Activated CD4-positive, alpha-beta T cell treated with anti-CD3 and anti-CD28 coated beads, Interleukin-2, Interleukin-6, amounts not matched to agents 100 ng/mL and 50 ng/mL, durations not matched to agents 16 hours and 8 hours (primary cell): ENCODE measurements around the gene MIER2.
A peak's percentile ranks its signal among the peaks of the same experiment; 100 is the strongest.
"Not testable (repeated sequence)": the region's sequence is repeated elsewhere in the genome, so short reads cannot be mapped to it uniquely, and the experiment has no call there.

Source experiments
- DNase-seq: peaks from one replicate; pipeline ENCODE4 v3.0.0-alpha.2; 2020

The MIER2 gene, protein sequence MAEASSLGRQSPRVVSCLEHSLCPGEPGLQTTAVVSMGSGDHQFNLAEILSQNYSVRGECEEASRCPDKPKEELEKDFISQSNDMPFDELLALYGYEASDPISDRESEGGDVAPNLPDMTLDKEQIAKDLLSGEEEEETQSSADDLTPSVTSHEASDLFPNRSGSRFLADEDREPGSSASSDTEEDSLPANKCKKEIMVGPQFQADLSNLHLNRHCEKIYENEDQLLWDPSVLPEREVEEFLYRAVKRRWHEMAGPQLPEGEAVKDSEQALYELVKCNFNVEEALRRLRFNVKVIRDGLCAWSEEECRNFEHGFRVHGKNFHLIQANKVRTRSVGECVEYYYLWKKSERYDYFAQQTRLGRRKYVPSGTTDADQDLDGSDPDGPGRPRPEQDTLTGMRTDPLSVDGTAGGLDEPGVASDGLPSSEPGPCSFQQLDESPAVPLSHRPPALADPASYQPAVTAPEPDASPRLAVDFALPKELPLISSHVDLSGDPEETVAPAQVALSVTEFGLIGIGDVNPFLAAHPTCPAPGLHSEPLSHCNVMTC

GRCh38 chr19:344625-345319 is at the start of gene MIER2:
Gene MIER2, minus strand, starts transcription at chr19:344796. Its CDS starts 14 bp downstream, at chr19:344782.
- peak; percentile 94 for DNase-seq

DNA sequence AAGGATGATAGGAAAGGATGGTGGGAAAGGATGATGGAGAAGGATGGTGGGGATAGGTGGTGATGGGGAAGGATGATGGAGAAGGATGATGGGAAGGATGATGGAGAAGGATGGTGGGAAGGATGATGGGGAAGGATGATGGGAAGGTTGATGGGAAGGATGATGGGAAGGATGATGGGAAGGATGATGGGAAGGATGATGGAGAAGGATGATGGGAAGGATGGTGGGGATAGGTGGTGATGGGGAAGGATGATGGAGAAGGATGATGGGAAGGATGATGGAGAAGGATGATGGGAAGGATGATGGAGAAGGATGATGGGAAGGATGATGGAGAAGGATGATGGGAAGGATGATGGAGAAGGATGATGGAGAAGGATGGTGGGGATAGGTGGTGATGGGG is 49.0 kb upstream of the MIER2 start:
- not testable (repeated sequence) for DNase-seq

- DNase-seq, result no peak
Observed at GRCh38 chr19:392375-392970, 47.9 kb upstream of the MIER2 start.

GRCh38 chr19:391726-392374 is 47.3 kb upstream of the MIER2 start:
- no peak for DNase-seq

DNA sequence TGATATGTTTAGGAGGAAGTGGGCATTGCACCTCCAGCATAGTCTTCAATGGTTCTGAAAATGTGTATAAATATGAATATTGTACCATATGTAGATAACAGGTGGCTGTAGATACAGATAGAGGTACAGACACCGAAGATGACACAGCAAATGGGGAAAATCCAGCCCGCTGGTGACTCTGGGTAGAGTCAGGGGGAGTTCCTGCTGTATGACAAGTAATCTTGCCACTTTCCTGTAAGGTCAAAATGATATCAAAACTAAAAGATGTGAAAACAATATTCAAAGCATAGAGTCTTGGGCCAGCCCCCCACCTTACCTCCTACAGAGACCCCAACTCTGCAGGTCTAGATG is 46.6 kb upstream of the MIER2 start:
- DNase-seq, result no peak

DNA sequence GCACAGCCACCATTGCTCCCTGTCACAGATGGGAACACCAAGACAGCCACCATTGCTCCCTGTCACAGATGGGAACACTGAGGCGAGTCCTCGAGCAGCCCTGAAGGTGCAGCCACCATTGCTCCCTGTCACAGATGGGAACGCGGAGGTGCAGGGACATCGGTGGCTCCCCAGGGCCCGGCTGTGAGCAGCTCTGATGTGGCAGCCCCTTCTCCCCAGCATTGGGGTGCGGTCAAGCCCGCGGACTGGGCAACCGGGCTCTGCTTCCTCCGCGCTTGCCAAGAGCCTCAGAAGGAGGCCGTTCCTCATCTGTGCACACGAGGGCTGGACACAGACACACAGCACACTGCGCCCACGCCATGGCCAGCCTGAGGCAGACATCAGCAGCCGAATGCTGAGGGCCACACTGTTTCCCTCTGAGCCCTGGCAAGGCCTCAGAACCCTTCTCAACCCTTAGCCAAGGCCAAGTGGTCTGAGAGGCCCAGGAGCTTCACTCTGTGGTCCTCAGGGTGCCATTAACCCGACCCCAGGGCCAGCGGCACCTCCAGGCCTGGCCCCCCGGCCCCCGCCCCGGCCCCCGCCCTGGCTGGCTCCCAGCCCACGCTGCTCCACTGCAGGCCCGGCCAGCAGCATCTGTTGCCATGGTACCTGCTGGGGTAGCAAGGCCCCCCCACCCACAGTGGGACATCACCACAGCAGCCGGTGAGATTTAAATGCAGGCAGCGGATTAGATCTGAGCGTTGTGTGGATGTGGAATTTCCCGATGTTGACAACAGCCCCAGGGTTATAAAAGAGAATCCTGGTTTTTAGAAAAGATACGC is 46.0 kb upstream of the MIER2 start:
- DNase-seq, result no peak

DNA sequence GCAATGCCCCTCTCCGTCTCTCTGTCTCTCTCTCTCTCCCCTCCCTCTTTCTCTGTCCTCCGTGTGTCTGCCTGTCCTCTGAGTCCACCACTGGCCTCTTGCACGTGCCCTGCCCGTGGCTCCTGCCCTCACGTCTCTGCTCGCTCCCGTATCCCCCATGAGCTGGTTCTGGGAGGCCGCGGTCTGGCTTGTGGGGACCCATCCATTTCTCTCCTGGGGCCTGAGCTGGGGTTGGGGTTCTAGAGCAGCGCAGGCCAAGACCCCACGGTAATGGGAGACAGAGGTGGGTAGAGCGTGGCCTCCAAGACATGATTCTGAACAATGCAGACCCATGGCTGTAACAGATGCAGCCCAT is 45.3 kb upstream of the MIER2 start:
- no peak for DNase-seq

GRCh38 chr19:389255-389934 is 44.8 kb upstream of the MIER2 start:
- no peak for DNase-seq

- DNase-seq, result no peak
Observed at GRCh38 chr19:388691-389090, 44.1 kb upstream of the MIER2 start.

- DNase-seq, result no peak
Observed at GRCh38 chr19:387777-388176, 43.2 kb upstream of the MIER2 start.

DNA sequence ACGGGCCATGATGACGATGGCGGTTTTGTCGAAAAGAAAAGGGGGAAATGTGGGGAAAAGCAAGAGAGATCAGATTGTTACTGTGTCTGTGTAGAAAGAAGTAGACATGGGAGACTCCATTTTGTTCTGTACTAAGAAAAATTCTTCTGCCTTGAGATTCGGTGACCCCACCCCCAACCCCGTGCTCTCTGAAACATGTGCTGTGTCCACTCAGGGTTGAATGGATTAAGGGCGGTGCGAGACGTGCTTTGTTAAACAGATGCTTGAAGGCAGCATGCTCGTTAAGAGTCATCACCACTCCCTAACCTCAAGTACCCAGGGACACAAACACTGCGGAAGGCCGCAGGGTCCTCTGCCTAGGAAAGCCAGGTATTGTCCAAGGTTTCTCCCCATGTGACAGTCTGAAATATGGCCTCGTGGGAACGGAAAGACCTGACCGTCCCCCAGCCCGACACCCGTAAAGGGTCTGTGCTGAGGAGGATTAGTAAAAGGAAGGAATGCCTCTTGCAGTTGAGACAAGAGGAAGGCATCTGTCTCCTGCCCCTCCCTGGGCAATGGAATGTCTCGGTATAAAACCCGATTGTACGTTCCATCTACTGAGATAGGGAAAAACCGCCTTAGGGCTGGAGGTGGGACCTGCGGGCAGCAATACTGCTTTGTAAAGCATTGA is 42.2 kb upstream of the MIER2 start:
- DNase-seq, result not testable (repeated sequence)

DNA sequence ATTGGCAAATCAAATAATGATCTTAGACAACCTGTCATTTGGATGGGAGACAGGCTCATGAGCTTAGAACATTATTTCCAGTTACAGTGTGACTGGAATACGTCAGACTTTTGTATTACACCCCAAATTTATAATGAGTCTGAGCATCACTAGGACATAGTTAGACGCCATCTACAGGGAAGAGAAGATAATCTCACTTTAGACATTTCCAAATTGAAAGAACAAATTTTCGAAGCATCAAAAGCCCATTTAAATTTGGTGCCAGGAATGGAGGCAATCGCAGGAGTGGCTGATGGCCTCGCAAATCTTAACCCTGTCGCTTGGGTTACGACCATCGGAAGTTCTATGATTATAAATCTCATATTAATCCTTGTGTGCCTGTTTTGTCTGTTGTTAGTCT is 41.6 kb upstream of the MIER2 start:
- not testable (repeated sequence) for DNase-seq

DNA sequence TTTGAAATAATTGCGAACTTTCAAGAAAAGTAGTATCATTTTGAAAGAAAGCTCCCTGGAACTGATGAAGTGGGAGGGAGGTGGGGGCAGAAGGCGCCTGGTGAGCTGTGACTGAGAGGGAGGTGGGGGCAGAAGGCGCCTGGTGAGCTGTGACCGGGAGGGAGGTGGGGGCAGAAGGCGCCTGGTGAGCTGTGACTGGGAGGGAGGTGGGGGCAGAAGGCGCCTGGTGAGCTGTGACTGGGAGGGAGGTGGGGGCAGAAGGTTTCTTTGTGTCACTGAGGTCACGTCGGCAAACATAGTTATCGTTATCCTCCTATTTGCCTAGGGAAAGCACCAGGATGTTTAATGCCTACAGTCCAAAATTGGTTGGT is 40.2 kb upstream of the MIER2 start:
- no peak for DNase-seq

DNA sequence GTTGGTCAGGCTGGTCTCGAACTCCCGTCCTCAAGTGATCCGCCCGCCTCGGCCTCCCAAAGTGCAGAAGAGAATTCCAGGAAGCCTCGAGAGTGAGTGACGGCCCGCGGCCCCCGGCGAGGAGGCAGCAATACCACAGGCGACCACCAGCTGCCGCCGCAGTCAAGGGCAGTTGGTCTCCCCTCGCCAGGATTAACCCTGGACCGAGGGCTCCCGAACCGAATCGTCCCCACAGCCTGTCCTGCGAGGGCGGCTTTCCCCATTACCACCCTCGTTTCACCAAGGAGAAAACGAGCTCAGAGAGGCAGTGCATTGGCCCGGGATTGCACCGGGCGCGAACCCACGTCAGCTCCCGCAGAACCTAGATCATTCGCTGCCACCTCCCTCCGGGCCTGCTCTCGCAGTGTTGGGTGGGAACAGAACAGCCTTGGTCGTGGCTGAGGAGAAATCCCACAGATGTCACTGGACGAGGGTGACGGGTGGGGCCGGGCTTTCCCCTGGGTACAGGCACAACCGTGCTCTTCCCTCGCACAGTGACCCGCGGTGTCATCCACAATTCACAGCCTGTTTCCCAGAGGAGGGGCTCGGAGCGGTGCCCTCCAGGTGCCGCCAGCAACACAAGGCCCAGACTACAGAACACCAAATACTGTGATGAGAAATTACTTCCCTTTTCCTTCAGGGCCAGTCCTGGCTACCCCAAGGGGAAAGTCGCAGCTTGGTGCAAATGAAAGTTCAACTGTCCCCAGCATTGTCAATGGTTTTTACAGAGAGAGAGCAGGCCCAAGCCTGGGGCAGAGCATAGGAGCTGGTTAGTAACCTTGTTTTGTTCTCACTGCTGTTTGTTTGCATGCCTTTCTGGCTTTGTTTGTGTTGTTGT is 39.6 kb upstream of the MIER2 start:
- DNase-seq, result no peak

GRCh38 chr19:383040-383439 is 38.4 kb upstream of the MIER2 start:
- DNase-seq, result no peak

DNA sequence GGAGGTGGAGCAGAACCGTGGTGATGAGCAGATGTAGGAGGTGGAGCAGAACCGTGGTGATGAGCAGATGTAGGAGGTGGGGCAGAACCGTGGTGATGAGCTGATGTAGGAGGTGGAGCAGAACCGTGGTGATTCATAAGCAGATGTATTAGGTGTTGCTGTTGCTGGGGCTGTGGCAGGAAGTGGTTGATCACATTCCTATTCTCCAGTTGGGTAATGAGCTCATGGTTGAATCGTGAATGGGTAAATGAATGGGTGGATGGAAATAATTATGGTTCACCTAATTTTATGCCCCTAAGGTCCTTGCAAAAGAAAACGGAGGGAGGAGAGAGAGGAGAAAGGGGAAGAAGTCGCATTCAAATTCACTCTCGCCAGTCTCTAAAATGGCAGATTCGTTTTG is 38.0 kb upstream of the MIER2 start:
- DNase-seq, result peak; percentile 66

DNA sequence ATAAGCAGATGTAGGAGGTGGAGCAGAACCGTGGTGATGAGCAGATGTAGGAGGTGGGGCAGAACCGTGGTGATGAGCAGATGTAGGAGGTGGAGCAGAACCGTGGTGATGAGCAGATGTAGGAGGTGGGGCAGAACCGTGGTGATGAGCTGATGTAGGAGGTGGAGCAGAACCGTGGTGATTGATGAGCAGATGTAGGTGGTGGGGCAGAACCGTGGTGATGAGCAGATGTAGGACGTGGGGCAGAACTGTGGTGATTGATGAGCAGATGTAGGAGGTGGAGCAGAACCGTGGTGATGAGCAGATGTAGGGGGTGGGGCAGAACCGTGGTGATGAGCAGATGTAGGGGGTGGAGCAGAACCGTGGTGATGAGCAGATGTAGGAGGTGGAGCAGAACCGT is 37.3 kb upstream of the MIER2 start:
- DNase-seq, result not testable (repeated sequence)

- not testable (repeated sequence) for DNase-seq
Observed at GRCh38 chr19:380618-381219, 36.1 kb upstream of the MIER2 start.

DNA sequence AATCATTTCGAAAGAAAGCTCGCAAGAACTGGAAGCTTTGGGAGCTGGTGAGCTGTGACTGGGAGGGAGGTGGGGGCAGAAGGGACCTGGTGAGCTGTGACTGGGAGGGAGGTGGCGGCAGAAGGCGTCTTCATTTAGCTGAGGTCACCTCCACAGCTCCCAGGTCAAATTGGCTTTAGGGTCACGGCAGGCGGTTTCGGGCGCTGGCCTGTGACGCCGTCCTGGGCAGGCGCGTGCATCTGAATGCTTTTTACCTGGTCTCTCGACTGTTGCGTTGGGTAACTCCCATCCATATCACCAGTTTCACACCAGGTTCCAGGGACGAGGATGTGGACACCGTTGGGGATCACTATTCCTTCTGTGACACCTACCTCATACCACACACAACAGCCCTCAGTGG is 35.2 kb upstream of the MIER2 start:
- DNase-seq, result no peak

GRCh38 chr19:378706-379105 is 34.1 kb upstream of the MIER2 start:
- no peak for DNase-seq
